ENCODE measurements around the gene GADD45G.

Gene GADD45G

GRCh38 chr9:89632192-89632733, 27.5 kb downstream of the GADD45G start:
- DNase-seq: no peak

GRCh38 chr9:89632736-89633135, 27.9 kb downstream of the GADD45G start:
- no peak for DNase-seq

- DNase-seq: no peak
These were observed 28.6 kb downstream of the GADD45G start for GRCh38 chr9:89633404-89633803.

- DNase-seq: no peak
These were observed 29.1 kb downstream of the GADD45G start for GRCh38 chr9:89633920-89634319.

- peak; percentile 65 for DNase-seq
These were observed 30.4 kb downstream of the GADD45G start for GRCh38 chr9:89634995-89635742.

GRCh38 chr9:89635816-89636215, 31.0 kb downstream of the GADD45G start:
- peak; percentile 59 for DNase-seq

- DNase-seq: no peak
These were observed 33.0 kb downstream of the GADD45G start for GRCh38 chr9:89637787-89638186.

GRCh38 chr9:89638359-89638758, 33.5 kb downstream of the GADD45G start:
- DNase-seq: no peak

GRCh38 chr9:89638893-89639292, 34.1 kb downstream of the GADD45G start:
- DNase-seq: no peak

GRCh38 chr9:89639367-89639795, 34.6 kb downstream of the GADD45G start:
- DNase-seq: peak; percentile 88

- no peak for DNase-seq
These were observed 35.1 kb downstream of the GADD45G start for GRCh38 chr9:89639961-89640360.

GRCh38 chr9:89640361-89640760, 35.5 kb downstream of the GADD45G start:
- DNase-seq: no peak

- no peak for DNase-seq
These were observed 36.0 kb downstream of the GADD45G start for GRCh38 chr9:89640801-89641200.

GRCh38 chr9:89641980-89642379, 37.2 kb downstream of the GADD45G start:
- DNase-seq: no peak

GRCh38 chr9:89642789-89643188, 38.0 kb downstream of the GADD45G start:
- DNase-seq: no peak

- no peak for DNase-seq
These were observed 41.6 kb downstream of the GADD45G start for GRCh38 chr9:89646189-89646939.

GRCh38 chr9:89647366-89648128, 42.7 kb downstream of the GADD45G start:
- DNase-seq: no peak

GRCh38 chr9:89648247-89649000, 43.6 kb downstream of the GADD45G start:
- DNase-seq: no peak

- DNase-seq: no peak
These were observed 44.4 kb downstream of the GADD45G start for GRCh38 chr9:89649039-89649691.

- no peak for DNase-seq
These were observed 49.3 kb downstream of the GADD45G start for GRCh38 chr9:89654025-89654662.
